ENCODE data around the gene DCLK1. TPM values are rescaled to one million over a fixed set of nuclear protein-coding genes. Genes with fewer than 3 reads are reported as not detected.

The DCLK1 gene
- total RNA-seq, 2 experiments from 2014 or later = not detected

DNA sequence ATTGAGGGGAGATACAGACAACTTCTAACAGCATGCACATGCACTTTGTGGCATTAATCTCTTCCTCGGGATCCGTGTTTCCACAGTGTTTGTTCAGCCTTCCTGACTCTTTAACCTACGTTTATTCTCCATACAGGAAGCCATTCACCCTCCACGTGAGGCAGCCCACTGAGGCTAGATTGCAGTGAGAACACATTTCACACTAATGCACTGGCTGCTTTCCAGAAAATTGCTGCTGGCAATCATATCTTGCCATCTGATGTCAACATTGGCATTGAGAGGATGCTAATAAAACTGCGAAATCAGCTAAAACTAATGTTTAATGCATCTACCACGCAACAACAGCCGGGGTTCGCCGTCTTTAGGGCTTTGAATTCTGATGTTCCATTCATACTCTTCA lies 30.0 kb downstream of the DCLK1 start:
- H3K4me3 Mint-ChIP-seq = no peak overlapping the region
- peaks cover 2% of the 10 kb centered on the region for H3K9me3 Mint-ChIP-seq
- DNase-seq (no peak), ATAC-seq (no peak)
- no peaks in the 10 kb centered on the region for H3K27me3 Mint-ChIP-seq
- intact Hi-C loops (cut with micrococcal nuclease) = no loop called here
- no peak overlapping the region for H3K27ac Mint-ChIP-seq
- H3K36me3 Mint-ChIP-seq (ENCODE audit: low read depth) = no peaks in the 10 kb centered on the region
- ChIA-PET CTCF (no interaction called here), POLR2A (no interaction called here)
- TF ChIP-seq, protein P1, sequence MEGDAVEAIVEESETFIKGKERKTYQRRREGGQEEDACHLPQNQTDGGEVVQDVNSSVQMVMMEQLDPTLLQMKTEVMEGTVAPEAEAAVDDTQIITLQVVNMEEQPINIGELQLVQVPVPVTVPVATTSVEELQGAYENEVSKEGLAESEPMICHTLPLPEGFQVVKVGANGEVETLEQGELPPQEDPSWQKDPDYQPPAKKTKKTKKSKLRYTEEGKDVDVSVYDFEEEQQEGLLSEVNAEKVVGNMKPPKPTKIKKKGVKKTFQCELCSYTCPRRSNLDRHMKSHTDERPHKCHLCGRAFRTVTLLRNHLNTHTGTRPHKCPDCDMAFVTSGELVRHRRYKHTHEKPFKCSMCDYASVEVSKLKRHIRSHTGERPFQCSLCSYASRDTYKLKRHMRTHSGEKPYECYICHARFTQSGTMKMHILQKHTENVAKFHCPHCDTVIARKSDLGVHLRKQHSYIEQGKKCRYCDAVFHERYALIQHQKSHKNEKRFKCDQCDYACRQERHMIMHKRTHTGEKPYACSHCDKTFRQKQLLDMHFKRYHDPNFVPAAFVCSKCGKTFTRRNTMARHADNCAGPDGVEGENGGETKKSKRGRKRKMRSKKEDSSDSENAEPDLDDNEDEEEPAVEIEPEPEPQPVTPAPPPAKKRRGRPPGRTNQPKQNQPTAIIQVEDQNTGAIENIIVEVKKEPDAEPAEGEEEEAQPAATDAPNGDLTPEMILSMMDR (IDR thresholded peaks at IDR 0.05) = no peak
- no peaks in the 10 kb centered on the region for H3K4me1 Mint-ChIP-seq (ENCODE audit: low read depth)

- Mint-ChIP-seq H3K36me3 (ENCODE audit: low read depth) (no peaks in the 10 kb centered on the region), H3K27ac (no peak overlapping the region), H3K4me1 (ENCODE audit: low read depth) (no peaks in the 10 kb centered on the region), H3K9me3 (peaks cover 2% of the 10 kb centered on the region), H3K27me3 (no peaks in the 10 kb centered on the region), H3K4me3 (no peak overlapping the region)
- no peak for DNase-seq
- ATAC-seq = no peak
- intact Hi-C loops (cut with micrococcal nuclease) = no loop called here
- CTCF ChIA-PET = no interaction called here
- TF ChIP-seq, protein P1 (IDR thresholded peaks at IDR 0.05) = no peak
- POLR2A ChIA-PET = no interaction called here
Observed at GRCh38 chr13:36098080-36098479, 33.1 kb downstream of the DCLK1 start.

GRCh38 chr13:36096461-36097416 lies 34.4 kb downstream of the DCLK1 start:
- DNase-seq = no peak
- intact Hi-C loops (cut with micrococcal nuclease) = no loop called here
- H3K4me1 Mint-ChIP-seq (ENCODE audit: low read depth) = no peaks in the 10 kb centered on the region
- peaks cover 2% of the 10 kb centered on the region for H3K9me3 Mint-ChIP-seq
- ATAC-seq = no peak
- H3K36me3 Mint-ChIP-seq (ENCODE audit: low read depth) = no peaks in the 10 kb centered on the region
- no peak overlapping the region for H3K4me3 Mint-ChIP-seq
- ChIA-PET POLR2A (no interaction called here), CTCF (no interaction called here)
- H3K27ac Mint-ChIP-seq = no peak overlapping the region
- H3K27me3 Mint-ChIP-seq = no peaks in the 10 kb centered on the region
- TF ChIP-seq, protein P1 (IDR thresholded peaks at IDR 0.05) = no peak

DNA sequence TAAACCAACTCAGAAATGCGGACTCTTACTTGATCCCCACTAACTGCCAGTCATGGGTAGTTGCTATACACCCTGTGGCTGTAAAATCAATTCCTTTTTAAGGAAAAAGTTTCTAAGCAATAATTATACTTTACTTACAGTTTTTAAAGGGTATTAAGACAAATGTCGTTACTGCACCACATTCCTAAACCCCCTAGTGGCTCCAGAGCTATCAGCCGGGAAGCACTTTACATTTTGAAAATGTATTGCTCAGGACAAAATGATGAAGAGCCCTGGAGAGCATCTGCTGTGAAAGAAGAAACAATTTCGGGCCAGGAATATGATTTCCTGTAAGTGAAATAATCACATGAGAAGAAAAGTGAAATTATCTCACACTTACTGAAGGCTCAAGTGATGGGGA lies 36.7 kb downstream of the DCLK1 start:
- H3K4me3 Mint-ChIP-seq = no peak overlapping the region
- no peak for DNase-seq
- TF ChIP-seq, protein P1 (IDR thresholded peaks at IDR 0.05) = no peak
- no peak overlapping the region for H3K27ac Mint-ChIP-seq
- H3K9me3 Mint-ChIP-seq = no peaks in the 10 kb centered on the region
- intact Hi-C loops (cut with micrococcal nuclease) = no loop called here
- POLR2A ChIA-PET = no interaction called here
- CTCF ChIA-PET = no interaction called here
- H3K4me1 Mint-ChIP-seq (ENCODE audit: low read depth) = no peaks in the 10 kb centered on the region
- ATAC-seq = no peak
- H3K36me3 Mint-ChIP-seq (ENCODE audit: low read depth) = no peaks in the 10 kb centered on the region
- no peaks in the 10 kb centered on the region for H3K27me3 Mint-ChIP-seq

DNA sequence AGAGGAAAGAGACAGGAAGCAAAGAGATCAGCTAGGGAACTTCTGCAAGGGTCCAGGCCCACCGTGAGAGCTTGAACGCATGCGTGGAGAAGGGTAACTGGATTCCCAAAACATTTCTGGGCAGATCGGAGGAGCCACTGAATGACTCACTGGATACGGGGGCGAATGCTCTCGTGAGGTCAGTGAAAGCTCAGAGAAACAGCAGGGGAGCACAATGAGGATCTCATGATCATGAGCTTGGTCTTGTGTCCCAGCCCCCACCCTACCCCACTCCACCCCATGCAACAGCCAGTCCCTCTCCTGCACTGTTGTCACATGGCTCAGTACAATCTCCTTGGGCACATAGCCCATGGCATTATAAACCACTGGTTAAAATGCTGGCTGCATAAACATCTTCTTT lies 40.6 kb downstream of the DCLK1 start:
- no peak for ATAC-seq
- no peak for DNase-seq
- TF ChIP-seq, protein P1 (IDR thresholded peaks at IDR 0.05) = no peak
- POLR2A ChIA-PET = no interaction called here
- no peak overlapping the region for H3K27ac Mint-ChIP-seq
- H3K4me3 Mint-ChIP-seq = no peak overlapping the region
- H3K4me1 Mint-ChIP-seq (ENCODE audit: low read depth) = no peaks in the 10 kb centered on the region
- no peaks in the 10 kb centered on the region for H3K36me3 Mint-ChIP-seq (ENCODE audit: low read depth)
- no peaks in the 10 kb centered on the region for H3K27me3 Mint-ChIP-seq
- no peaks in the 10 kb centered on the region for H3K9me3 Mint-ChIP-seq
- CTCF ChIA-PET = no interaction called here
- intact Hi-C loops (cut with micrococcal nuclease) = no loop called here

Measured in activated CD8-positive, alpha-beta T cell treated with anti-CD3 and anti-CD28 coated beads for 36 hours (primary cell).